NCI-H128 (cell line): ENCODE measurements around the gene RAB11FIP4.

Source experiments
- DNase-seq: peaks from one replicate; lab custom pipeline; 2025; ENCODE audit not compliant: unreplicated experiment; lab: John Stamatoyannopoulos, UW

The RAB11FIP4 gene

DNA sequence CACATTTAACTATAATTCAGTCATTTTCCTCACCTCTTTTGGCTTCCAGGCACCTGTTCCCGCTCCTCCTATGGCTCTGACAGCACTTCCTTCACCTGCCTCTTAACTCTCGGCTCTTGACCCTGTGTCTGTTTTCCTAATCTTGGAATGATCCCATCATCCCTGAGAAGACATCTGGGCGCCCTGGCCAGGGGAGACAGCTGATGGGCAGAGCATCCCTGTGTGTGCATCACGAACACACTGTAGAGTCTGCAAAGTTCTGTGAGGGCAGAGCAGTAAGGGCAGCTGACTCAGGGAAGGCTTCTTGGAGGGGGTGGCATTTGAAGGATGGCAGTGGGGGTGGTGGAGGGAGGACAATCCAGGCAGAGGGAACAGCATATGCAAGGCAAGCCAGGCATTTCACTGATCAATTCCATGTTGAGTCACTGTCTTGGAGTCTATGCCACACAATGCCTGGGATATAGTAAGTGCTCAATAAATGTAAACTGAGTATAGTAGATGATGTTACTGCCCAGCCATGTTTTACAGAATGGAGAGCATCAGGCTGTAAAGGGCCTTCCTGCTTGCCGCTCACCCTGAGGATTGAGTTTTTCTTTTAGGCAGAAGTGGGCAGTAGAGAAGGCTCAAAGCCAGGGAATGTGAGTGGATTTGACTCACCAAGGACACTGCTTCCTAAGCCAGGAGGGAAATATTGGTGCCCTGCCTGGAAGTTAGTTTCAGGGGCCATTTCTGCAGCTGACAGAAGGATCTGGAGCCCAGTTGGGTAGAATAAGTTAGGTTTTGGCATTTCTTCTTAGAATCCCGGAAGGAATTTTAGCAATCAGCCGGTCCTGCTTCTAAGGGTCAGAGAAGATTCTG is 5.8 kb upstream of the RAB11FIP4 start:
- no peak for DNase-seq

DNA sequence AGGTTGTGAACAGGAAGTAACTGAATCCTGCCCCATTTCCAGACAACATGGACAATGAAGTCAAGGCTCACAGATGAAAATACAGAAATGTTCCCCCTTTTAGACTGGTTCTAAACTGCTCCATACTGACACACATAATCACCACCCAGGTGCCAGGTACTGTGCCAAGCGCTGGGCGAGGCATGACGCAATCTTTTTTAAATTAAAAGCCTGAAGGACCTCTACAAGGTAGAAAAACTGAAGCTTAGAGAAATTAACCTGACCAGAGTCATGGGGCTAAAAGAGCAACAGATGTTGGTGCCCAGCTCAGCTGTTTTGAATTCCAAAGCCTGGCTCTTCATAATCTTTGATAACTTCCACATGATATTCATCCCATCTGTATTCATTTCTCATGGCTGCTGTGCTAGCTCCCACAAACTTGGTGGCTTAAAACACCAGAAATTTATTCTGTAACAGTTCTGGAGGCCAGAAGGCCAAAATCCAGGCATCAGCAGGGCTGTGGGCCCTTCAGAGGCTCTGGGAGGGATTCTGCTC is 4.9 kb upstream of the RAB11FIP4 start:
- no peak for DNase-seq

DNA sequence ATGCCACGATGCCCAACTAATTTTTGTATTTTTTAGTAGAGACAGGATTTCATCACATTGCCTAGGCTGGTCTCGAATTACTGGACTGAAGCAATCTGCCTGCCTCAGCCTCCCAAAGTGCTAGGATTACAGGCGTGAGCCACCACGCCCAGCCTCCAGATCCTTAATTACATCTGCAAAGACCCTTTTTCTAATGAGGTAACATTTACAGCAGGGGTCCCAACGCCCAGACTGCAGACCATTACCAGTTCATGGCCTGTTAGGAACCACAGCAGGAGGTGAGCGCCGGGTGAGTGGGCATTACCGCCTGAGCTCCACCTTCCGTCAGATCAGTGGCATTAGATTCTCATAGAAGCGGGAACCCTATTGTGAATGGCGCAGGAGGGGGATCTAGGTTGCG is 4.0 kb upstream of the RAB11FIP4 start:
- no peak for DNase-seq

DNA sequence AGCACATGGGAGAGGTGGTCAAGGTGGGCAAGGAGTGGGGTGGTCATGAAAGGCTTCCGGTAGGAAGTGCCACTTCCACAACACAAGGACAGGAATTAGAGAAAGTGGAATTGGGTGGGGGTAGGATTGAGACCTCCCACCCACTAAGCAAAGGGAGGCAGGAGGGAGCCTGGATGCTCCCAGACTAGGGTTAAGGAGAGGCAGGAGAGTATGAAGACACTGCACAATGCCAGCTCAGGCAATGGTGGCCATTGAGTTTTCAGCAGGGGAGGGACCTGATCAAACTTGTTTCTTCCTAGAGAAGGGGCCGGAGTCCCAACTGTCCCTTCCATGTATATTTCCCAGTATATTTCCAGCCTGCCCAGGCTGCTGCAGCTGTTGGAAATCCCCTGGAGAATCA is 3.1 kb upstream of the RAB11FIP4 start:
- no peak for DNase-seq

DNA sequence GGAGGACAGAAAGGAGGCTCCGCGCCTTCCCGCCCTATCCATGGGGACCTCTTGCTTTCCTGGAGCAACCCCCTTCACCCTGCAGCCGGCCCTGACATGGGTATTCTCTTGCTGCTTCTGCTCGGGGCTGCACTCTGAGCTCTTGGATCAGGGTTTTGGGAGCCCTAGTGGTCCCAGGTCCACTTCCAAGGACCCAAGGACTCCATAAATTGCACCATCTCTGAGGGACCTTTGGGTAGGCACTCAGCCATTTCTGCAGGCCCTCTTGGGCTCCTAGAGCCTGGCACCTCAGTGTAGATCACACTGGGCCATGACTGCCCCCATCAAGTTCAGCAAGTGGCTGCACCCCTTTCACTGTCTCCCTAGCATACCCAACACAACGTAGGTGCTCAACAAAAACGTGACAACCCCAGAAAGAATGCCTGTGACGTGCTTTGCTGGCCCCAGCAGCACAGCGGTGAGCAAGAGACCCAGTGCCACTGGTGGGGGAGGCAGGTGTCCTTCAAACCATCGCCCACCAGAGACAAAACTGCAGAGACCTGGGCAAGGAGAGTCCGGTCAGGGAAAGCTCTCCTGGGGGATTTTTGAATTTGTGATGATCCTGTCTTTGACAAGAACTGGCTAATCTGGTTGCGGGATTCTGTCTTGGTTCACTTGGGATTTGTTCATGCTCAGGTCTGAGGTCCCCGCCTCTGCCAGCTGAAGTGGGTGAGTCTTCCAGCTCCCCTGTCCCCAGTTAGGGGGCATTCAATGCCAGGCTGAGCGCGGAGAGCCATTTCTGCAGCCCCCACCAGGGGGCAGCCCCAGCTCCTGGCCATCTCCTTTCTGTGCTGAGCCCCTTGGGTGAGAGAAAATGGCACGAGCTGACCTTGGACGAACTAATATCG is 2.5 kb upstream of the RAB11FIP4 start:
- no peak for DNase-seq

DNA sequence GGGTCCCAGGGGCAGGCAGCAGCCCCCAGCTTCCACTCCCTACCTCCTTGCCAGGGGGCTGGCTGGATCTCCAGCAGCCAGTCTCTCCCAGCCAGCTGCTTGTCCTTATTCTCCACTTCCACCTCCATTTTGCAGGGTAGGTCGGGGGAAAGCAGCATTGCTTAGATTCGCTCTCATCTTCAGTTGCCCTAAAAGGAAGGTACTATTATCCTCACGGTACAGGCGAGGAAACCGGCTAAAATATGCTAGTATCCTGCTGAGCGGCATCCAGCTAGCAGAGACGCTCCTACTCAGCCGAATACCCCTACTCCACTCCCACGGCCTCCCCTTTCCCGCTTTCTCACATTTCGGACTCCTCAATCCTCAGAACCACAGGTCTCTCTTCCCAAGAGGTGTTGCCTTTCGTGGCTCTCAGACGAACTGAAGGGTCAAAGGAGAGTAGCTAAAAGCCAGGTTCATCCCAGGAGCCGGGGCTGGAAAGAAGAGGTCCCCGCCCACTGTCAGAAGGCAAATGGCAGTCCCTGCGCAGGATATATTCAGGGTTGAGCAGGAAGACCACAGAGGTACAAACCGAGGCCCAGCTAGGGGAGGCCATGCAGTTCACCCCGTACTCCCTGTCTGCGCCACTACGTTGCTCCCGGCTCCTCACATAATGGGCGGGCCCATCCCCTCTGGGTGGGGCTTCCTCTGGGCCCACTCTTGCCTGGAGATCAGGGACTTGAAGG is 1.7 kb upstream of the RAB11FIP4 start:
- DNase-seq: no peak

GRCh38 chr17:31390426-31390747 is 1.1 kb upstream of the RAB11FIP4 start:
- no peak for DNase-seq

DNA sequence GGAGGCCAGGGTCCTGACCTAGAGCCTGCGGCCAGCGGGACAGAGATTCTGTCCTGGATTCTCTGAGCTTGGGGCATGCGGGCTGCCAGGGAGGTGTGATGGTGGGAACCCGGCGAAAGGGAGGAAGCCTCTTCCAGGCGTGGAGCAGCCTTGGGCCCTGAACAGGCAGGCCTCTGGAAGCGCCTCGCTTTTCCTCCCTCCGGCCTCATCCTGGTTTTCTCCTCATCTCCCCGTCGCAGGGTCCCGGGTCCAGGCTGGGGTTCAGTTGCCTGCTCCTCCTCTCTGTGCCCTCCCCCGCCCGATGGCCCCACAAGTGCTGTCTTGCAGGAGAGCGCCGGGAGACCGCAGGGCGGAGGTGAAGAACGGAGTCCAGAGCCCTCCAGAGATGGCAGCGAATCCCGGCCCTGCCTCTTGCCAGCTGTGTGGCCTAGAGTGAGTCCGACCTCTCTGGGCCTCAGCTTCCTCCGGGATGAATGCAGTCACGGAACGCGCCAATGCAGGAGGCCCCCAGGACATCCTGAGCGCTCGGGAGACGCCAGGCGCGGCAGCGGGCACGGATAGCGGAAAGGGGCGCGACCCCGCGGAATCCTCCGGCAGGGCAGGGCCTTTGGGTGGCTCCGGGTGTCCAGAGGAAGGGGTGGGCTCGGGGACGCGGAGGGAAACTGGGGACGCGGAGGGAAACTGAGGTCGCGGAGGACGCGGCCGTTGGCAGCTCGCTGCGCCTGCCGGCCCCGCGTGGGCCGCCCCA is 553 bp upstream of the RAB11FIP4 start:
- no peak for DNase-seq

DNA sequence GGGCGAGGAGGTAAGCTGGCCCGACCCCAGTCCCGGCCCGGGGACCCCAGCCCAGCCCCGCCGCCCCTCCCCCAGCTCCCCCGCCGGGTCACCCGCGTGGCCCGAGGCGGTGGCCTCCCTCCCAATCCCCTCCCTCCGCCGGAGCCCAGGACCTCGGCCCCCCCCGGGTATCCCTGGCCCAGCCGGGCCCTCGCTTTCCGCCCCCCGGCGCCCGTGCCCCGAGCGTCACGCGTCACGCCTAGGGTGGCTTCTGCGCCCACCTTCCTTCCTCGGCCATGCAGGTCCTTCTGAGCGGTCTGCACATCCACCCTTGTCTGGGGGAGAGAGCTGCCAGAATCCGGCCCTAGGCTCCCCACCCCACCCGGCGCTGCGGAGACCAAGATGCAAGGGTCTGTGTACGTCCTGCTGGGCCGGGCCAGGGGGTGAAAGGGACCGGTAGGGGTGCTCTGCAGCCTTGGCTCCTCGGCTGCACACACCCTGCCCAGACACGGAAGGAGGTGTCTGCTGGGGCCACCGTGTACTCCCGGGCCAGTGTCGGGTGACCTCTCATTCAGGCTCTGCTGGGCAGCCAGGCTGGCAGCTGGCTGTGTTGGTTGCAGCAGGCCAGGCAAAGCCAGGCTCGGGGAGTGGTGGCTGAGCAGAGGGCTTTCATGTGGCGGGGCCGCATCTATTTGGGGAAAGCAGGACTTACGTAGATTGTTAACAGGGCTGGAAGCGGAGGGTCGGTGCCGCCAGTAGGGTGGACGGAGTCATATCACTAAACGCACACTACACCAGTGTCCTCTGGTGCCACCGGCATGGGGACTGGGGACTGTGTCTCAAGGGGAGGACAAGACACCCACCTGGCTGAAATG is 754 bp downstream of the RAB11FIP4 start:
- no peak for DNase-seq

DNA sequence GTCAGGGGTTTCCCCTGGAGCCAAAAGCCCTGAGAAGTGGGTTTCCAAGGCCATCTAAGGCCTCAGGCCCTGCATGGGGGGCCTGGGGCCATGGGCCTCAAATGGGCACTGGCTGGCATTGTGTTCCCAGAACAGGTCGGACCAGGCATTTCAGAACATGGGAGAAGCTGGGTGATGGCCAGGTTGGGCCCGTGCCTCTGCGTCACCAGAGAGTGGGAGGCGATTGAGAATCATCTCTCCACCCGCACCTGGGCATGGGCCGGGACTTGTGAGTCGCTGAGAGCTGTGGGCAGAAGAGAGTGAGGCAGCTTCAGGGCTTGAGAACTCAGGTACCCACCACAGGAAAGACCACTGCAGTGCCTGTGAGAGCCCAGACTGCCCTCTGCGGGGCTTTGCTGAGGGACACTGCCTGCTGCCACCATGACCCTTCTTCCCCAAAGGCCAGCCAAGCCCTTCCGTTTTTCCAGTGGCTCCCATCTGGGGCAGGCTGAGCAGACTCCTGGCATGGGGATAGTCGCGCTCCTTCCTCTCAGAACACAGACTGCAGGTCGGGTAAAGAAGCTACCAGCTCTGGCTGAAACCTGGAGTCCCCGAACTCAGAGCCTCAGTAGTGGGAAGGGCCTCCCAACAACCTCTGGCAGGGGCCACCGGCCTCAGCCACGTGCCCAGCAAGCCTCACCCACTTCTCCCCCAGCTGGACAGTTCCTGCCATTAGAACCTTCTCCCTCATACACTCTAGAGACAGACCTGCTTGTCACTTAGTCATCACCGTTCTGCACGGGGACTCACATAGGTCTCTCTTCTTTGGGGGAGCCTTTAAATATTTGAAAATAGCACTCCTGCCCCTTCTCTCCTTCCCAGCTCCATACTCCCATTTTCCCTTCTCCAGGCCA is 1.6 kb downstream of the RAB11FIP4 start:
- no peak for DNase-seq

- no peak for DNase-seq
Measured at GRCh38 chr17:31393749-31394146, 2.3 kb downstream of the RAB11FIP4 start.

GRCh38 chr17:31394544-31394943 is 3.1 kb downstream of the RAB11FIP4 start:
- no peak for DNase-seq

DNA sequence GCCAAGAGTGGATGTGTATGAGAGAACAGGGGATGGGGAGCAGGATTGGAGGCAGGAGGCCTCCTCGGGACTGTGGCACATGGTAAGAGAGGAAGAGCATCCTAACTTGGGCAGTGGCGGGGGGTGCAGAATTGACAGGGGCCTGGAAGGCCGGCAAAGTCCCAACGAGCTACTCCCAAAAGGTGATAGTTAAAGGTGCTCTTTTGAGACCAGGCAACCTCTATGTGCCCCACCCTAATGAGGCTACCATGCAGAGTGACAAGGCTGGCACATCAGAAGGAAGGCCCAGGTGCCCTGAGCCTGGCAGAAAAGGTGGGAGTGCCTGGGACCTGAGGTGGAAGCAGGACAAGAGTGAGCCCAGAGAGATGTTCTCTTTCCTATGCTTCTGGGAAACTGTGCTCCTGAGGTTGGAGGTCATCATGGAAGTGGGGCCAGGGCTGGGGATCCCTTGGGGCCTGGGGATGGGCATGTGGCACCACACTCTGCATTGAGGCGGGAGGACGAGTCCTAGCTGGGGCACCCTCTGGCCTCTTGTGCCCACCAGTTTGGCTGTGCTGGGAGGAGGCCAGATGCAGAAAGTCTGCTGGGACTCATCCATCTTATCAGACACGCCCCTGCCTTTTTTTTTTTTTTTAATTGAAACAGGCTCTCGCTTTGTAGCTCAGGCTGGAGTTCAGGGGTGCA is 5.9 kb downstream of the RAB11FIP4 start:
- no peak for DNase-seq

GRCh38 chr17:31398381-31399311 is 7.2 kb downstream of the RAB11FIP4 start:
- DNase-seq: no peak

GRCh38 chr17:31400481-31400950 is 9.0 kb downstream of the RAB11FIP4 start:
- DNase-seq: no peak

- DNase-seq: no peak
Measured at GRCh38 chr17:31401456-31402254, 10.2 kb downstream of the RAB11FIP4 start.
